Right lobe of liver (tissue), 4 donors: ENCODE results near the gene CIDEC.

Experiments used
- POLR2A ChIP-seq: fragments of 450-650 bp; IDR thresholded peaks from one replicate; pipeline ENCODE4 v1.6.1; 2017; ENCODE audit warnings: antibody characterized with exemption, mild to moderate bottlenecking
- TF ChIP-seq, protein P1 (sequence below), 4 donors: fragments of 200-600 bp in 3 of 4; fragments of 450-650 bp in 1 of 4; IDR thresholded peaks; one replicate each; pipeline versions ENCODE4 v1.5.1 to v1.8.0; 2016 to 2022; ENCODE audit warnings: antibody characterized with exemption in 4 of 4, mild to moderate bottlenecking in 2 of 4
- donor health status: DM: no; HTN: no; CAD: no.
- donor health status: DM: no; HTN: no; CAD: no.
- donor health status: DM: no; HTN: yes; CAD: no.

DNA sequence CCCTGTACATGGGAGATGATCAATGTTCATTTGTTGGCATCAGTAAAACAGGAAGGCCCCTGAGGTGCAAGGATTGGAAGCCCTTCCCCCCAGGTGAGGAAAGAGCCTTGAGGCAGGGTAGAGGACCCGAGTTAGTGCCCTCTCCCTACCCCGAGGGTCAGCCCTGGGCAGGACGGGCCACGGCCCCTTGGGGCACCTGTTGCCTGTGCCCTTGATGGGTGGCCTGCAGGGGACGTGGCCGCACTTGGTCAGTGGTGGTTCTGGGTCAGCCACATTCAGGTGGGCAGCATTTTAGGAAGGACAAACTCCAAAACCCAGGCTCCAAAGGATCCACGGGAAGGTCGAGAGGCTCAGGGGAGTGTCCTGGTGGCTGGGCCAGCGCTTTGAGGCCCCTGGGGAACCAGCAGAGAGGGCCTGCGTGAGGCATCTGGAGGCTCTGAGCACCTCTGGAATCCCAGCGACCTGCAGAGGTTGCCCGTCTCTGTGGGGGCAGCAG lies 20.5 kb downstream of the CIDEC start:
- TF ChIP-seq, protein P1, sequence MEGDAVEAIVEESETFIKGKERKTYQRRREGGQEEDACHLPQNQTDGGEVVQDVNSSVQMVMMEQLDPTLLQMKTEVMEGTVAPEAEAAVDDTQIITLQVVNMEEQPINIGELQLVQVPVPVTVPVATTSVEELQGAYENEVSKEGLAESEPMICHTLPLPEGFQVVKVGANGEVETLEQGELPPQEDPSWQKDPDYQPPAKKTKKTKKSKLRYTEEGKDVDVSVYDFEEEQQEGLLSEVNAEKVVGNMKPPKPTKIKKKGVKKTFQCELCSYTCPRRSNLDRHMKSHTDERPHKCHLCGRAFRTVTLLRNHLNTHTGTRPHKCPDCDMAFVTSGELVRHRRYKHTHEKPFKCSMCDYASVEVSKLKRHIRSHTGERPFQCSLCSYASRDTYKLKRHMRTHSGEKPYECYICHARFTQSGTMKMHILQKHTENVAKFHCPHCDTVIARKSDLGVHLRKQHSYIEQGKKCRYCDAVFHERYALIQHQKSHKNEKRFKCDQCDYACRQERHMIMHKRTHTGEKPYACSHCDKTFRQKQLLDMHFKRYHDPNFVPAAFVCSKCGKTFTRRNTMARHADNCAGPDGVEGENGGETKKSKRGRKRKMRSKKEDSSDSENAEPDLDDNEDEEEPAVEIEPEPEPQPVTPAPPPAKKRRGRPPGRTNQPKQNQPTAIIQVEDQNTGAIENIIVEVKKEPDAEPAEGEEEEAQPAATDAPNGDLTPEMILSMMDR (IDR thresholded peaks at IDR 0.05) = no peak
- TF ChIP-seq POLR2A = no peak
